H9 (cell line): Measurements from ENCODE around the gene SMARCA2. TPM values are rescaled to one million over a fixed set of nuclear protein-coding genes. Genes with fewer than 3 reads are reported as not detected.

Source experiments
- DNase-seq: peaks from one replicate; pipeline ENCODE4 v3.0.0-alpha.2; 2017
- H2AFZ ChIP-seq: one replicate; pipeline ENCODE4 v1.6.1; 2013; ENCODE audit warnings: mild to moderate bottlenecking, low read length, control low read depth, moderate library complexity
- H2AK5ac ChIP-seq: 2 replicates; pipeline ENCODE4 v1.6.1; 2013; ENCODE audit warnings: low read length, control low read depth, mixed read lengths; ENCODE audit not compliant: insufficient read length
- H2BK120ac ChIP-seq: one replicate; pipeline ENCODE4 v1.6.1; 2013; ENCODE audit warnings: low read depth, mild to moderate bottlenecking, low read length, control low read depth, inconsistent platforms; ENCODE audit not compliant: poor library complexity, severe bottlenecking
- H2BK12ac ChIP-seq: 2 replicates; pipeline ENCODE4 v1.6.1; 2013; ENCODE audit warnings: low read length, control low read depth, mixed read lengths, low read depth; ENCODE audit not compliant: insufficient read length
- H2BK15ac ChIP-seq: 2 replicates; pipeline ENCODE4 v1.6.1; 2013; ENCODE audit warnings: low read depth, low read length, control low read depth
- H2BK20ac ChIP-seq: one replicate; pipeline ENCODE4 v1.6.1; 2013; ENCODE audit warnings: low read depth, mild to moderate bottlenecking, low read length, control low read depth, inconsistent platforms; ENCODE audit not compliant: poor library complexity, severe bottlenecking
- H2BK5ac ChIP-seq: 2 replicates; pipeline ENCODE4 v1.6.1; 2013; ENCODE audit warnings: low read length, control low read depth, mixed read lengths; ENCODE audit not compliant: insufficient read length
- H3K14ac ChIP-seq: 2 replicates; pipeline ENCODE4 v1.6.1; 2013; ENCODE audit warnings: low read length, control low read depth; ENCODE audit not compliant: insufficient read depth
- H3K18ac ChIP-seq: 2 replicates; pipeline ENCODE4 v1.6.1; 2013; ENCODE audit warnings: low read depth, mild to moderate bottlenecking, mixed read lengths, low read length, control low read depth; ENCODE audit not compliant: insufficient read length
- H3K23ac ChIP-seq: 2 replicates; pipeline ENCODE4 v1.6.1; 2013; ENCODE audit warnings: low read length, control low read depth, mixed read lengths, low read depth; ENCODE audit not compliant: insufficient read length
- H3K23me2 ChIP-seq: 2 replicates; pipeline ENCODE4 v1.6.1; 2013; ENCODE audit warnings: low read depth, mild to moderate bottlenecking, mixed read lengths, low read length, control low read depth; ENCODE audit not compliant: insufficient read length, poor library complexity, severe bottlenecking
- H3K27ac ChIP-seq: 2 replicates; pipeline ENCODE4 v1.5.1; 2013; ENCODE audit warnings: low read length, control low read depth, mixed read lengths, low read depth; ENCODE audit not compliant: insufficient read length
- H3K27me3 ChIP-seq: 2 replicates; pipeline ENCODE4 v1.6.1; 2013; ENCODE audit warnings: low read length, control low read depth, inconsistent platforms; ENCODE audit not compliant: insufficient read depth
- H3K4ac ChIP-seq: 2 replicates; pipeline ENCODE4 v1.6.1; 2013; ENCODE audit warnings: low read depth, mild to moderate bottlenecking, control low read depth, inconsistent platforms, low read length, moderate library complexity
- H3K4me1 ChIP-seq: 2 replicates; pipeline ENCODE4 v1.6.1; 2013; ENCODE audit warnings: low read length, control low read depth, inconsistent platforms; ENCODE audit not compliant: insufficient read depth
- H3K4me2 ChIP-seq: 2 replicates; pipeline ENCODE4 v1.6.1; 2013; ENCODE audit warnings: low read length, control low read depth, mixed read lengths; ENCODE audit not compliant: insufficient read length, insufficient read depth
- H3K56ac ChIP-seq: 2 replicates; pipeline ENCODE4 v1.6.1; 2013; ENCODE audit warnings: low read depth, mild to moderate bottlenecking, mixed read lengths, low read length, control low read depth; ENCODE audit not compliant: insufficient read length
- H3K79me1 ChIP-seq: 2 replicates; pipeline ENCODE4 v1.6.1; 2013; ENCODE audit warnings: low read depth, mild to moderate bottlenecking, moderate library complexity, low read length, control low read depth, inconsistent platforms; ENCODE audit not compliant: insufficient read depth, poor library complexity, severe bottlenecking
- H3K79me2 ChIP-seq: 2 replicates; pipeline ENCODE4 v1.6.1; 2013; ENCODE audit warnings: low read length, control low read depth, inconsistent platforms; ENCODE audit not compliant: insufficient read depth
- H3K9ac ChIP-seq: 2 replicates; pipeline ENCODE4 v1.6.1; 2013; ENCODE audit warnings: low read length, control low read depth, mixed read lengths; ENCODE audit not compliant: insufficient read length; ENCODE audit errors: extremely low read depth
- H3K9me3 ChIP-seq: one replicate; pipeline ENCODE4 v1.6.1; 2013; ENCODE audit warnings: low read depth, low read length, inconsistent platforms; ENCODE audit not compliant: control insufficient read depth
- H3T11ph ChIP-seq: one replicate; pipeline ENCODE4 v1.6.1; 2013; ENCODE audit warnings: mild to moderate bottlenecking, low read length, control low read depth, inconsistent platforms
- H4K20me1 ChIP-seq: one replicate; pipeline ENCODE4 v1.6.1; 2013; ENCODE audit not compliant: control insufficient read depth, insufficient read length, insufficient read depth
- H4K5ac ChIP-seq: 2 replicates; pipeline ENCODE4 v1.6.1; 2013; ENCODE audit warnings: low read depth, mild to moderate bottlenecking, mixed read lengths, low read length, control low read depth; ENCODE audit not compliant: insufficient read length
- H4K8ac ChIP-seq: replicated peaks from 2 replicates; pipeline ENCODE4 v1.6.1; 2013; ENCODE audit warnings: low read length, control low read depth, mixed read lengths, low read depth; ENCODE audit not compliant: insufficient read length
- H4K91ac ChIP-seq: 2 replicates; pipeline ENCODE4 v1.6.1; 2013; ENCODE audit warnings: low read depth, mild to moderate bottlenecking, moderate library complexity, mixed read lengths, low read length, control low read depth; ENCODE audit not compliant: insufficient read length
- H3K27ac Mint-ChIP-seq, 3 experiments: 2 replicates in 2 of 3; 3 replicates in 1 of 3; pipeline ENCODE4 v1.8.0; 2020 to 2021; ENCODE audit warnings: mixed read lengths in 3 of 3, mild to moderate bottlenecking in 1 of 3, moderate library complexity in 1 of 3
- H3K27me3 Mint-ChIP-seq: 2 replicates; pipeline ENCODE4 v1.8.0; 2021; ENCODE audit warnings: low read depth, mild to moderate bottlenecking, moderate library complexity, mixed read lengths
- H3K36me3 Mint-ChIP-seq, 3 experiments: 2 replicates in 2 of 3; 3 replicates in 1 of 3; pipeline ENCODE4 v1.8.0; 2020 to 2021; ENCODE audit warnings: low read depth in 3 of 3, mixed read lengths in 3 of 3; ENCODE audit not compliant: insufficient read depth in 1 of 3
- H3K4me1 Mint-ChIP-seq, 2 experiments: 2 replicates each; pipeline ENCODE4 v1.8.0; 2020; ENCODE audit warnings: mixed read lengths in 2 of 2
- H3K4me3 Mint-ChIP-seq, 2 experiments: 2 replicates in 1 of 2; 3 replicates in 1 of 2; pipeline ENCODE4 v1.8.0; 2020 to 2021; ENCODE audit warnings: mild to moderate bottlenecking in 2 of 2, mixed read lengths in 2 of 2, moderate library complexity in 1 of 2
- H3K9me3 Mint-ChIP-seq, 2 experiments: 2 replicates in 1 of 2; 3 replicates in 1 of 2; pipeline ENCODE4 v1.8.0; 2020; ENCODE audit warnings: mild to moderate bottlenecking in 2 of 2, mixed read lengths in 2 of 2, moderate library complexity in 1 of 2
- WGBS: extraction: QIAGEN DNeasy Blood & Tissue Kit; methylation state at CpG from one replicate; pipeline ENCODE4 v1.1.7; 2013; ENCODE audit warnings: missing lambda C conversion rate, low lambda C conversion rate, mixed read lengths; ENCODE audit not compliant: insufficient read length; ENCODE audit errors: extremely low coverage; 5-methylcytosine and 5-hydroxymethylcytosine counted together
- total RNA-seq: library from RNA; stranded (reverse); gene quantifications from 2 replicates; pipeline ENCODE4 v1.2.1, GENCODE V29; 2021
- TF ChIP-seq, protein P1 (sequence below): fragments of 200-600 bp; sonication (generic); conservative IDR thresholded peaks from 3 replicates; pipeline ENCODE4 v1.8.0; 2021; ENCODE audit warnings: antibody characterized with exemption, mild to moderate bottlenecking

Gene SMARCA2
- total RNA-seq, 1 experiment from 2014 or later: 15.3 TPM

- Histone ChIP-seq H4K20me1 (no peaks in the 10 kb centered on the region), H3K4ac (no peak overlapping the region), H3K4me1 (no peaks in the 10 kb centered on the region), H3K27me3 (no peaks in the 10 kb centered on the region), H2AK5ac (no peak overlapping the region), H2BK12ac (no peak overlapping the region), H2BK120ac (no peak overlapping the region), H2BK5ac (no peak overlapping the region), H4K5ac (no peak overlapping the region), H3K23me2 (no peaks in the 10 kb centered on the region), H2AFZ (no peak overlapping the region), H3K79me2 (no peaks in the 10 kb centered on the region), H3K9me3 (no peaks in the 10 kb centered on the region), H3K18ac (no peak overlapping the region), H3K14ac (no peak overlapping the region), H2BK15ac (no peak overlapping the region), H3K56ac (no peak overlapping the region), H3K9ac (no peak overlapping the region), H3K4me2 (no peak overlapping the region), H2BK20ac (no peak overlapping the region), H3K23ac (no peak overlapping the region), H3T11ph (no peak overlapping the region), H3K27ac (no peak overlapping the region), H4K8ac (no peak overlapping the region), H4K91ac (no peak overlapping the region), H3K79me1 (no peaks in the 10 kb centered on the region)
- Mint-ChIP-seq H3K36me3 (no peaks in the 10 kb centered on the region), H3K27ac (no peak overlapping the region), H3K4me3 (no peak overlapping the region), H3K4me1 (no peaks in the 10 kb centered on the region), H3K9me3 (no peaks in the 10 kb centered on the region), H3K27me3 (no peaks in the 10 kb centered on the region; the same call in 1 of the 2 replicates)
- TF ChIP-seq, protein P1, sequence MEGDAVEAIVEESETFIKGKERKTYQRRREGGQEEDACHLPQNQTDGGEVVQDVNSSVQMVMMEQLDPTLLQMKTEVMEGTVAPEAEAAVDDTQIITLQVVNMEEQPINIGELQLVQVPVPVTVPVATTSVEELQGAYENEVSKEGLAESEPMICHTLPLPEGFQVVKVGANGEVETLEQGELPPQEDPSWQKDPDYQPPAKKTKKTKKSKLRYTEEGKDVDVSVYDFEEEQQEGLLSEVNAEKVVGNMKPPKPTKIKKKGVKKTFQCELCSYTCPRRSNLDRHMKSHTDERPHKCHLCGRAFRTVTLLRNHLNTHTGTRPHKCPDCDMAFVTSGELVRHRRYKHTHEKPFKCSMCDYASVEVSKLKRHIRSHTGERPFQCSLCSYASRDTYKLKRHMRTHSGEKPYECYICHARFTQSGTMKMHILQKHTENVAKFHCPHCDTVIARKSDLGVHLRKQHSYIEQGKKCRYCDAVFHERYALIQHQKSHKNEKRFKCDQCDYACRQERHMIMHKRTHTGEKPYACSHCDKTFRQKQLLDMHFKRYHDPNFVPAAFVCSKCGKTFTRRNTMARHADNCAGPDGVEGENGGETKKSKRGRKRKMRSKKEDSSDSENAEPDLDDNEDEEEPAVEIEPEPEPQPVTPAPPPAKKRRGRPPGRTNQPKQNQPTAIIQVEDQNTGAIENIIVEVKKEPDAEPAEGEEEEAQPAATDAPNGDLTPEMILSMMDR: no peak
- WGBS: no CpG with 5 or more reads among the region's 1 CpG
- no peak for DNase-seq
Measured at GRCh38 chr9:2127486-2127885, 112.3 kb downstream of the SMARCA2 start.
